Nephron progenitor cell (in vitro differentiated cells): Measurements from ENCODE around the gene UBE2H.
"Not testable (repeated sequence)": the region's sequence is repeated elsewhere in the genome, so short reads cannot be mapped to it uniquely, and the experiment has no call there.

Experiments used
- DNase-seq: peaks from one replicate; pipeline ENCODE4 v3.0.0; 2021
- H3K27ac Mint-ChIP-seq: 2 replicates; pipeline ENCODE4 v1.8.0; 2021; ENCODE audit warnings: mild to moderate bottlenecking, moderate library complexity, mixed read lengths
- H3K27me3 Mint-ChIP-seq: 2 replicates; pipeline ENCODE4 v1.8.0; 2021; ENCODE audit warnings: mild to moderate bottlenecking, low read depth, mixed read lengths; ENCODE audit not compliant: poor library complexity
- H3K36me3 Mint-ChIP-seq: 2 replicates; pipeline ENCODE4 v1.8.0; 2021; ENCODE audit warnings: low read depth, mixed read lengths
- H3K4me1 Mint-ChIP-seq: 2 replicates; pipeline ENCODE4 v1.8.0; 2021; ENCODE audit warnings: mixed read lengths
- H3K4me3 Mint-ChIP-seq: 2 replicates; pipeline ENCODE4 v1.8.0; 2021; ENCODE audit warnings: mild to moderate bottlenecking, moderate library complexity, mixed read lengths
- H3K9me3 Mint-ChIP-seq: 2 replicates; pipeline ENCODE4 v1.8.0; 2021; ENCODE audit warnings: mild to moderate bottlenecking, moderate library complexity, mixed read lengths
- TF ChIP-seq, protein P1 (sequence below): fragments of 200-600 bp; sonication (generic); IDR thresholded peaks from 2 replicates; pipeline ENCODE4 v1.5.0; 2021; ENCODE audit warnings: antibody characterized with exemption

Gene UBE2H

DNA sequence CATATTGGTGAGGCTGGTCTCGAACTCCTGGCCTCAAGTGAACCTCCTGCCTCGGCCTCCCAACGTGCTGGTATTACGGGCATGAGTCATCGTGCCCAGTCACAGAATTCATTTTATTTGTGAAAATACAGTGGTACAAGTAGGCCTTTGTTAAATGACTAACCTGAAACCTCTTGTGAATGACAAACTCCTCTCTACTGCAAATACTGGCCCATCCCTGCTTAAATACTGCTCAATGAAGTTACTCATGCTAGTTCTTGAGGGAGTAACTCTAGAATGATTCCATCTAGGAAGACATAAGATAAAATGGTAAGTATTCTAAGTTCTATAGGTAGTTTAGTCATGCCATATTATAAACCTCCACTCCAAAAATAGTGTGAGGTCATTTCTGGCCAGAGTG, 80.7 kb downstream of the UBE2H start:
- no peak for DNase-seq
- peaks cover 9% of the 10 kb centered on the region for H3K9me3 Mint-ChIP-seq
- peaks cover 74% of the 10 kb centered on the region for H3K36me3 Mint-ChIP-seq
- H3K27ac Mint-ChIP-seq: no peak overlapping the region
- H3K27me3 Mint-ChIP-seq: no peaks in the 10 kb centered on the region
- no peaks in the 10 kb centered on the region for H3K4me1 Mint-ChIP-seq
- H3K4me3 Mint-ChIP-seq: no peak overlapping the region
- TF ChIP-seq, protein P1, sequence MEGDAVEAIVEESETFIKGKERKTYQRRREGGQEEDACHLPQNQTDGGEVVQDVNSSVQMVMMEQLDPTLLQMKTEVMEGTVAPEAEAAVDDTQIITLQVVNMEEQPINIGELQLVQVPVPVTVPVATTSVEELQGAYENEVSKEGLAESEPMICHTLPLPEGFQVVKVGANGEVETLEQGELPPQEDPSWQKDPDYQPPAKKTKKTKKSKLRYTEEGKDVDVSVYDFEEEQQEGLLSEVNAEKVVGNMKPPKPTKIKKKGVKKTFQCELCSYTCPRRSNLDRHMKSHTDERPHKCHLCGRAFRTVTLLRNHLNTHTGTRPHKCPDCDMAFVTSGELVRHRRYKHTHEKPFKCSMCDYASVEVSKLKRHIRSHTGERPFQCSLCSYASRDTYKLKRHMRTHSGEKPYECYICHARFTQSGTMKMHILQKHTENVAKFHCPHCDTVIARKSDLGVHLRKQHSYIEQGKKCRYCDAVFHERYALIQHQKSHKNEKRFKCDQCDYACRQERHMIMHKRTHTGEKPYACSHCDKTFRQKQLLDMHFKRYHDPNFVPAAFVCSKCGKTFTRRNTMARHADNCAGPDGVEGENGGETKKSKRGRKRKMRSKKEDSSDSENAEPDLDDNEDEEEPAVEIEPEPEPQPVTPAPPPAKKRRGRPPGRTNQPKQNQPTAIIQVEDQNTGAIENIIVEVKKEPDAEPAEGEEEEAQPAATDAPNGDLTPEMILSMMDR: no peak

DNA sequence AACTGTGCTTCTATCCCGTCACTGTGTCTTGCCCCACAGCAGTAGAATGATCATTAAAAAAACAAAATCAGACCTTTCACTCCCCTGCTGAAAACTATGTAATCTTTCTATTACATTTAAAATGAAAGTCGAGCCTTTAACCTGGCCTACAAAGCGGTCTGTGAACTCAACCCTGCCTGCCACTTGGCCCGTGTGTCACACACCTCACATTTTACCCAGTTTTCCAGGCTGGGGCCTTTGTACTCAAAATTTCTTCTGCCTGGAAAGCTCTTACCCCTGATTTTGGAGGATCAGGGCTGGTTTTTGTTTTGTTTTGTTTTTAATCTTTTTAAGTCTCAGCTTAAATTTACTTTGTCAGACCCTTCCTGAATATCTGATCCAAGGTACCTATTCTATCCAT, 82.1 kb downstream of the UBE2H start:
- Mint-ChIP-seq H3K9me3 (peaks cover 9% of the 10 kb centered on the region), H3K27me3 (no peaks in the 10 kb centered on the region), H3K27ac (peak overlapping the region; percentile 24), H3K36me3 (peaks cover 68% of the 10 kb centered on the region), H3K4me1 (peaks cover 9% of the 10 kb centered on the region), H3K4me3 (no peak overlapping the region)
- no peak for DNase-seq
- TF ChIP-seq, protein P1: no peak

DNA sequence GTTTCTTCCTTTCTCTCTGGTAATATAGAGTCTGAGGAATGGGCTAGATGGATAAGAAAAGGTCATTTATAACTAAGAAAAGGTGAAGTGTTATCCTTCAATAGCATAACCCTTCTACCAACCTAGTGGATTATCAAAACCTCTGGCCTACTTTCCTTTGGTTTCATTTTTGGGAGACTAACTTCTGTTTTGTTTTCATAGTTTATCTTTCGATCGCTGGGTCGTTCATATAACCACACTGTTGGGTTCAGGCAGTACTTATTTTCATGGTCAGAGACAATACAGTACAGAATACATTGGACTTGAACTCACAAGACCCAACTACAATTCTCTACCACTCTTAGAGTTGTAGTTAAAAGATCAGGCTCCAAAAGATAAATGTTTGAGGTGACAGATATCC, 86.5 kb downstream of the UBE2H start:
- no peak overlapping the region for H3K4me3 Mint-ChIP-seq
- H3K27me3 Mint-ChIP-seq: no peaks in the 10 kb centered on the region
- peaks cover 48% of the 10 kb centered on the region for H3K4me1 Mint-ChIP-seq
- H3K27ac Mint-ChIP-seq: no peak overlapping the region
- no peak for DNase-seq
- H3K9me3 Mint-ChIP-seq: peaks cover 9% of the 10 kb centered on the region
- H3K36me3 Mint-ChIP-seq: peaks cover 52% of the 10 kb centered on the region
- TF ChIP-seq, protein P1: no peak

DNA sequence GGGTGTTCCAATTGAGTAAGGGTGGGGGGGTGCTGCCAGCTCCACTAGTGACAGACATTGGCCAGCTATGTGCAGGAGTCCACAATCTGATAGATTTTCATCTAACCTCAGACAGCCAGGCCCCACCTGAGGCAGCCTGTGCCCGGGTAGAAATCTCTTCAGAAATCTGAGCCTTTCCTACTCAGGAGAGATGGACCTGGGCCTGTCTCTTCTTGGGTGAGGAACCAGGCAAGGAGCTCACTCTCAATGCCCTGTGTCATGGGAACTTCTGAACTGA, 86.9 kb downstream of the UBE2H start:
- Mint-ChIP-seq H3K4me1 (peaks cover 50% of the 10 kb centered on the region), H3K36me3 (peaks cover 48% of the 10 kb centered on the region), H3K27ac (no peak overlapping the region), H3K9me3 (peaks cover 9% of the 10 kb centered on the region), H3K27me3 (no peaks in the 10 kb centered on the region), H3K4me3 (no peak overlapping the region)
- TF ChIP-seq, protein P1: no peak
- no peak for DNase-seq

DNA sequence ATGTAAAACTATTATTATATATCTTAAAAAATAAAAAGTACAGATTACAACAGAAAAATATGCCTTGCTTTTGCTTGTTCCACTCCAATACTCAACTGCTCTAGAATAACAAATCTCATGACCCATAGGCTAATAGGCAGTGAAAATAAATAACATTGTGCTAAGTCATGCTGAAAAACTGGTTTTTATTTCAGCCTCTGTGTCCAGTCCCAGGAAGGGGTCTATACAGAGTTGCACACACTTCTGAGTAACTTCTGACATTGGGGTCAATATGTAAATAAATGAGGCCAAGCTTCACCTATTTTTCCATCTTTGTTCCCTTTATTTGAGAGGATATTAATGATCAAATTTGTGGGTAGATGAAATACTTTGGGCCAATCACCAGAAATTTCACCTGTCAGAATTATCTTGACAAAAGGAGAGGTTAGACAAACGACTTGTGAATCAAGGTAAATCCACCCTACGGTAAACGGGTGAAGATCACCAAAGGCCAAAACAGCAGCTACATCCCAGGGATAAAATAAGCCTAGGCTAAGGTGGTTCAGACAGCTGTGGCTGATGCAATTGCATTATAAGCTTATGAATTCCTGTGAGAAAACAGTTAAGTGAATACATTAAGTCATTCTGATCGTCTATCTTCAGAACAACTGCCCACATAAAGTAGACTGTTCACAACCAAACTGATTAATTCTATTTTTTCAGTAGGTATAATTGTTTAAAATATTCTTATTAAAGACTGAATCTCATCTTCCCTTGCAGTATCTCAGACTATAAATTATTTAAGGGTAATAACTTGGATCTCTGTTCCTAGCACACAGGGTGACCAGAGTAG, 87.5 kb downstream of the UBE2H start:
- peaks cover 50% of the 10 kb centered on the region for H3K4me1 Mint-ChIP-seq
- TF ChIP-seq, protein P1: no peak
- peaks cover 9% of the 10 kb centered on the region for H3K9me3 Mint-ChIP-seq
- peak overlapping the region; percentile 96 for H3K27ac Mint-ChIP-seq
- no peak overlapping the region for H3K4me3 Mint-ChIP-seq
- no peak for DNase-seq
- peaks cover 47% of the 10 kb centered on the region for H3K36me3 Mint-ChIP-seq
- H3K27me3 Mint-ChIP-seq: no peaks in the 10 kb centered on the region

DNA sequence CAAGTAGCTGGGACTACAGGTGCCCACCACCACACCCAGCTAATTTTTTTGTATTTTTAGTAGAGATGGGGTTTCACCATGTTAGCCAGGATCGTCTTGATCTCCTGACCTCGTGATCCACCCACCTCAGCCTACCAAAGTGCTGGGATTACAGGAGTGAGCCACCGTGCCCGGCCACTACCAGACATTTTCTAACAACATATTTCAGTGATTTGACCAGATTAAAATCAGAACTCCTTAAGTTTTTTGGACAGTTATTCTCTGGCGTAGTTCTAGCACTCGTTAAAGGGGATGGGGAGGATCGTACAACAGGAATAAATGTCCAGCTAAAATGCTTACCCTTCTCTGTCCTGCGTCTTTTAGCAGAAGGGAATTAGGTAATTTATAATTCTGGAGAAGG, 88.1 kb downstream of the UBE2H start:
- H3K9me3 Mint-ChIP-seq, H3K4me3 Mint-ChIP-seq, DNase-seq, H3K27ac Mint-ChIP-seq, H3K27me3 Mint-ChIP-seq: not testable (repeated sequence)
- peaks cover 54% of the 10 kb centered on the region for H3K4me1 Mint-ChIP-seq
- peaks cover 40% of the 10 kb centered on the region for H3K36me3 Mint-ChIP-seq
